Measurements from ENCODE around the gene CDH22.

CDH22 gene

GRCh38 chr20:46222521-46223007 lies 85.7 kb downstream of the CDH22 start:
- no peak for DNase-seq (ENCODE audit: low read depth)
- H3K4me3 ChIP-seq (ENCODE audit: low read depth, low read length), result no peak overlapping the region

- DNase-seq (ENCODE audit: low read depth), result no peak
These were observed 87.0 kb downstream of the CDH22 start for GRCh38 chr20:46221256-46221833.

GRCh38 chr20:46220455-46221207 lies 87.7 kb downstream of the CDH22 start:
- H3K4me3 ChIP-seq (ENCODE audit: low read depth, low read length), result no peak overlapping the region
- no peak for DNase-seq (ENCODE audit: low read depth)

More at GRCh38 chr20:46221256-46221833, 87.0 kb downstream of the CDH22 start:
- no peak overlapping the region for H3K4me3 ChIP-seq (ENCODE audit: low read depth, low read length)

- H3K4me3 ChIP-seq (ENCODE audit: low read depth, low read length), result no peak overlapping the region
- DNase-seq (ENCODE audit: low read depth), result no peak
These were observed 88.4 kb downstream of the CDH22 start for GRCh38 chr20:46219920-46220319.

- H3K4me3 ChIP-seq (ENCODE audit: low read depth, low read length), result no peak overlapping the region
- no peak for DNase-seq (ENCODE audit: low read depth)
These were observed 89.1 kb downstream of the CDH22 start for GRCh38 chr20:46219190-46219589.

- H3K4me3 ChIP-seq (ENCODE audit: low read depth, low read length), result no peak overlapping the region
- no peak for DNase-seq (ENCODE audit: low read depth)
These were observed 89.6 kb downstream of the CDH22 start for GRCh38 chr20:46218656-46219055.

- no peak for DNase-seq (ENCODE audit: low read depth)
- H3K4me3 ChIP-seq (ENCODE audit: low read depth, low read length), result no peak overlapping the region
These were observed 90.7 kb downstream of the CDH22 start for GRCh38 chr20:46217583-46217982.

GRCh38 chr20:46216770-46217464 lies 91.4 kb downstream of the CDH22 start:
- H3K4me3 ChIP-seq (ENCODE audit: low read depth, low read length), result no peak overlapping the region
- no peak for DNase-seq (ENCODE audit: low read depth)

GRCh38 chr20:46215913-46216707 lies 92.2 kb downstream of the CDH22 start:
- H3K4me3 ChIP-seq (ENCODE audit: low read depth, low read length), result no peak overlapping the region
- no peak for DNase-seq (ENCODE audit: low read depth)

GRCh38 chr20:46214824-46215488 lies 93.3 kb downstream of the CDH22 start:
- no peak overlapping the region for H3K4me3 ChIP-seq (ENCODE audit: low read depth, low read length)
- DNase-seq (ENCODE audit: low read depth), result no peak

GRCh38 chr20:46213946-46214823 lies 94.1 kb downstream of the CDH22 start:
- peak; percentile 15 for DNase-seq (ENCODE audit: low read depth)
- no peak overlapping the region for H3K4me3 ChIP-seq (ENCODE audit: low read depth, low read length)

- no peak overlapping the region for H3K4me3 ChIP-seq (ENCODE audit: low read depth, low read length)
- DNase-seq (ENCODE audit: low read depth), result no peak
These were observed 95.4 kb downstream of the CDH22 start for GRCh38 chr20:46212876-46213275.

- H3K4me3 ChIP-seq (ENCODE audit: low read depth, low read length), result no peak overlapping the region
- no peak for DNase-seq (ENCODE audit: low read depth)
These were observed 96.0 kb downstream of the CDH22 start for GRCh38 chr20:46212252-46212651.

- DNase-seq (ENCODE audit: low read depth), result no peak
- H3K4me3 ChIP-seq (ENCODE audit: low read depth, low read length), result no peak overlapping the region
These were observed 97.0 kb downstream of the CDH22 start for GRCh38 chr20:46211331-46211722.

GRCh38 chr20:46210672-46211330 lies 97.5 kb downstream of the CDH22 start:
- no peak overlapping the region for H3K4me3 ChIP-seq (ENCODE audit: low read depth, low read length)
- DNase-seq (ENCODE audit: low read depth), result no peak

GRCh38 chr20:46209930-46210671 lies 98.2 kb downstream of the CDH22 start:
- DNase-seq (ENCODE audit: low read depth), result no peak

GRCh38 chr20:46207793-46208192 lies 100.5 kb downstream of the CDH22 start:
- no peak overlapping the region for H3K4me3 ChIP-seq (ENCODE audit: low read depth, low read length)

More at GRCh38 chr20:46209930-46210671, 98.2 kb downstream of the CDH22 start:
- H3K4me3 ChIP-seq (ENCODE audit: low read depth, low read length), result no peak overlapping the region

More at GRCh38 chr20:46207793-46208192, 100.5 kb downstream of the CDH22 start:
- DNase-seq (ENCODE audit: low read depth), result no peak

All from skeletal muscle cell (primary cell).